ENCODE measurements around the gene ZMYND8. TPM values are rescaled to one million over a fixed set of nuclear protein-coding genes. Genes with fewer than 3 reads are reported as not detected.

ZMYND8 gene
- total and polyA plus RNA-seq, 10 of the 15 experiments (the other 5 are each of a cell fraction or from before 2014, with no cell fraction given): 12.9 to 54.8 (median 23.1) TPM

DNA sequence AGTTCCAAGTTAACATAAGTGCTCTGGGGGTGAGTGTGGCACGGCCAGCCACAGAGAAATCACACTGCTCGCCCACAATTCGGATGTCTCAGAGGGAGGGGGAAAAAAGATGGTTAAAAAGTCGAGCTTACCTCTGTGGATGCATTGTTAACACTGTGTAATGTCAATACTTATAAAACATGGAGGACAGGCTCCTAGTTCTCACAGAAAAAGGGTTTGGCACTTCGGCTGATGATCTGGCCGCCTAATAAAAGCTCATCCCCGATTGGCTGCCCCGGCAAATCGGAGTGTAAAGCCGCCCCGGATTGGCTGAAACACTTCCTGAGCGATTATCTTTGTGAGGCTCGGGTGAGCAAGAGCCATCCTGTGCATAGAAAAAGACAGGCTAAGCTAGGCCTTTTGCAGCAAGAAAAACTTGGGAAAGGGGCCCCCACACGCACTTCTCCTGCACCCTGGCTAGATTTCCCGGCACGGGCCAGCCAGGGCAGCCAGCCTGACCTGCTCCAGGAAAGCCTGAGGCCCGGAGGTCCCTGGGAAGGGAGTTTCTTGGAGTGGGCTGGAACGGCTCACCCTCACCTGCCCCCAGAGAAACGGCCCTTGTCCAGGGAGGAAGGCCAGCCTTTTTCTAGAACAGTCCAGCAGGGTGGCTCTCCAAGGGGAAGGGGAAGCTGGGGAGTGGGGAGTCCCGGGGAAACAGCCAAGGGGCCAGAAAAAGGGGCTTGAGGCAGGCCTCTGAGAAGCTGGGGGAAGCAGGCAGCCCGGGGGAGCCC is at the start of gene ZMYND8 (continued):
- TF ChIP-seq LARP7 (IDR thresholded peaks at IDR 0.05) (0 out of 2 replicates have a peak, but pooled peaks have one; percentile 13), POLR2AphosphoS5 (IDR thresholded peaks at IDR 0.05; ENCODE audit: low read length) (peak; percentile 68), YBX1 (IDR thresholded peaks at IDR 0.05) (no peak), FOS (IDR thresholded peaks at IDR 0.05; ENCODE audit: borderline replicate concordance, extremely low read depth, insufficient read length) (peak; percentile 52), PML (IDR thresholded peaks at IDR 0.05; ENCODE audit: low read length) (no peak), SMAD1 (IDR thresholded peaks at IDR 0.05; ENCODE audit: low read depth, partially characterized antibody) (peak; percentile 10), CREM (IDR thresholded peaks at IDR 0.05; ENCODE audit: low read depth) (peak; percentile 45; the same call in 1 of the 2 replicates), POLR2AphosphoS2 (IDR thresholded peaks at IDR 0.05; ENCODE audit: low read depth, low read length) (0 out of 2 replicates have a peak, but pooled peaks have one; percentile 15), YY1 (IDR thresholded peaks at IDR 0.05; ENCODE audit: low read depth, low read length) (peak; percentile 75), EGR1 (IDR thresholded peaks at IDR 0.05; ENCODE audit: borderline replicate concordance in 1 of 2, low read depth in 2 of 2, low read length in 2 of 2) (0 out of 3 replicates have a peak, but pooled peaks of 1 of the 2 experiments have one; percentile 10), SREBF2 (IDR thresholded peaks at IDR 0.05; ENCODE audit: low read length) (peak; percentile 84), MXI1 (IDR thresholded peaks at IDR 0.05; ENCODE audit: low read depth, low read length) (peak; percentile 23; the same call in 1 of the 2 replicates), ZNF687 (IDR thresholded peaks at IDR 0.05) (peak; percentile 94), BHLHE40 (IDR thresholded peaks at IDR 0.05; ENCODE audit: borderline replicate concordance in 1 of 2, low read depth in 2 of 2, low read length in 1 of 2) (peak in 1 of 2 experiments; percentile 18; a peak in 1 of 4 replicates), PKNOX1 (IDR thresholded peaks at IDR 0.05) (peak; percentile 47; the same call in 1 of the 2 replicates)
- TF ChIP-seq, protein P1, sequence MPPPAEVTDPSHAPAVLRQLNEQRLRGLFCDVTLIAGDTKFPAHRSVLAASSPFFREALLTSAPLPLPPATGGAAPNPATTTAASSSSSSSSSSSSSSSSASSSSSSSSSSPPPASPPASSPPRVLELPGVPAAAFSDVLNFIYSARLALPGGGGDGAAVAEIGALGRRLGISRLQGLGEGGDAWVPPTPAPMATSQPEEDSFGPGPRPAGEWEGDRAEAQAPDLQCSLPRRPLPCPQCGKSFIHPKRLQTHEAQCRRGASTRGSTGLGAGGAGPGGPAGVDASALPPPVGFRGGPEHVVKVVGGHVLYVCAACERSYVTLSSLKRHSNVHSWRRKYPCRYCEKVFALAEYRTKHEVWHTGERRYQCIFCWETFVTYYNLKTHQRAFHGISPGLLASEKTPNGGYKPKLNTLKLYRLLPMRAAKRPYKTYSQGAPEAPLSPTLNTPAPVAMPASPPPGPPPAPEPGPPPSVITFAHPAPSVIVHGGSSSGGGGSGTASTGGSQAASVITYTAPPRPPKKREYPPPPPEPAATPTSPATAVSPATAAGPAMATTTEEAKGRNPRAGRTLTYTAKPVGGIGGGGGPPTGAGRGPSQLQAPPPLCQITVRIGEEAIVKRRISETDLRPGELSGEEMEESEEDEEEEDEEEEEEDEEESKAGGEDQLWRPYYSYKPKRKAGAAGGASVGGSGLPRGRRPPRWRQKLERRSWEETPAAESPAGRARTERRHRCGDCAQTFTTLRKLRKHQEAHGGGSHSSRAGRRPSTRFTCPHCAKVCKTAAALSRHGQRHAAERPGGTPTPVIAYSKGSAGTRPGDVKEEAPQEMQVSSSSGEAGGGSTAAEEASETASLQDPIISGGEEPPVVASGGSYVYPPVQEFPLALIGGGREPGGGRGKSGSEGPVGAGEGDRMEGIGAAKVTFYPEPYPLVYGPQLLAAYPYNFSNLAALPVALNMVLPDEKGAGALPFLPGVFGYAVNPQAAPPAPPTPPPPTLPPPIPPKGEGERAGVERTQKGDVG (CRISPR knock-in tag; IDR thresholded peaks at IDR 0.05): no peak

Data from GM12878 (cell line).